ENCODE data around the gene SOAT2. TPM values are rescaled to one million over a fixed set of nuclear protein-coding genes. Genes with fewer than 3 reads are reported as not detected.

SOAT2 gene
- total RNA-seq, 3 donors from 2014 or later, result 0.16 to 0.33 TPM; not detected in 1

GRCh38 chr12:53069621-53070410, 33.5 kb upstream of the SOAT2 start:
- no peak for DNase-seq (ENCODE audit: low spot score in 2 of 2)
- Histone ChIP-seq H3K27me3 (no peaks in the 10 kb centered on the region), H3K27ac (peak overlapping the region; percentile 67 to 87), H3K4me1 (peaks cover 1 to 3% of the 10 kb centered on the region in 2 donors), H3K36me3 (no peaks in the 10 kb centered on the region), H3K9me3 (no peaks in the 10 kb centered on the region), H3K4me3 (no peak overlapping the region)
- intact Hi-C loops (cut with DNase I; ENCODE audit: low total_unique reads), result no loop called here
- TF ChIP-seq CTCF (IDR thresholded peaks at IDR 0.05) (no peak), POLR2AphosphoS5 (IDR thresholded peaks at IDR 0.05) (peak in 1 of 3 donors; percentile 16), POLR2A (IDR thresholded peaks at IDR 0.05) (no peak)

GRCh38 chr12:53070877-53071492, 32.3 kb upstream of the SOAT2 start:
- Histone ChIP-seq H3K36me3 (no peaks in the 10 kb centered on the region), H3K27me3 (no peaks in the 10 kb centered on the region), H3K27ac (peak overlapping the region; percentile 67 to 87), H3K9me3 (no peaks in the 10 kb centered on the region), H3K4me1 (peaks cover 0 to 3% of the 10 kb centered on the region in 2 donors), H3K4me3 (no peak overlapping the region)
- no peak for DNase-seq (ENCODE audit: low spot score in 2 of 2)
- intact Hi-C loops (cut with DNase I; ENCODE audit: low total_unique reads), result no loop called here
- TF ChIP-seq POLR2A (IDR thresholded peaks at IDR 0.05) (no peak), POLR2AphosphoS5 (IDR thresholded peaks at IDR 0.05) (no peak), CTCF (IDR thresholded peaks at IDR 0.05) (no peak)

GRCh38 chr12:53071591-53072551, 31.4 kb upstream of the SOAT2 start:
- Histone ChIP-seq H3K27me3 (no peaks in the 10 kb centered on the region), H3K4me1 (peaks cover 0 to 3% of the 10 kb centered on the region in 2 donors), H3K4me3 (peak overlapping the region in 1 of 3 donors; percentile 17), H3K9me3 (no peaks in the 10 kb centered on the region), H3K27ac (peak overlapping the region; percentile 67 to 87), H3K36me3 (no peaks in the 10 kb centered on the region)
- TF ChIP-seq POLR2A (IDR thresholded peaks at IDR 0.05) (no peak), CTCF (IDR thresholded peaks at IDR 0.05) (no peak), POLR2AphosphoS5 (IDR thresholded peaks at IDR 0.05) (peak in 2 of 3 donors; percentile 8 to 20)
- DNase-seq (ENCODE audit: low spot score in 2 of 2), result peak in 1 of 2 donors; percentile 75
- intact Hi-C loops (cut with DNase I; ENCODE audit: low total_unique reads), result no loop called here

- intact Hi-C loops (cut with DNase I; ENCODE audit: low total_unique reads), result no loop called here
- H3K4me1 ChIP-seq, result peaks cover 3 to 7% of the 10 kb centered on the region in 2 donors
- no peaks in the 10 kb centered on the region for H3K36me3 ChIP-seq
- no peaks in the 10 kb centered on the region for H3K9me3 ChIP-seq
- TF ChIP-seq POLR2AphosphoS5 (IDR thresholded peaks at IDR 0.05), result peak in 1 of 3 donors; percentile 42
- no peak for TF ChIP-seq CTCF (IDR thresholded peaks at IDR 0.05)
- TF ChIP-seq POLR2A (IDR thresholded peaks at IDR 0.05), result no peak
- no peak for DNase-seq (ENCODE audit: low spot score in 2 of 2)
- no peaks in the 10 kb centered on the region for H3K27me3 ChIP-seq
- H3K4me3 ChIP-seq, result peak overlapping the region in 1 of 3 donors; percentile 7
- peak overlapping the region; percentile 54 to 73 for H3K27ac ChIP-seq
These were observed 29.4 kb upstream of the SOAT2 start for GRCh38 chr12:53073881-53074280.
